Hepatocyte (in vitro differentiated cells): ENCODE measurements around the gene TMA7B.

ENCODE experiments used
- CTCF ChIP-seq: fragments of 200-600 bp; sonication (generic); IDR thresholded peaks from 2 replicates; pipeline ENCODE4 v1.5.1; 2016; ENCODE audit warnings: antibody characterized with exemption, mild to moderate bottlenecking; ENCODE audit not compliant: poor library complexity
- EZH2 ChIP-seq: fragments of 200-600 bp; sonication (generic); IDR thresholded peaks from 2 replicates; pipeline ENCODE4 v1.6.1; 2016; ENCODE audit warnings: antibody characterized with exemption, mild to moderate bottlenecking, borderline replicate concordance
- EZH2phosphoT487 ChIP-seq: fragments of 200-600 bp; sonication (generic); IDR thresholded peaks from one replicate; pipeline ENCODE4 v1.6.1; 2018; ENCODE audit warnings: antibody characterized with exemption, mild to moderate bottlenecking, low read depth, moderate library complexity; ENCODE audit not compliant: unreplicated experiment, severe bottlenecking

GRCh38 chr22:39992088-39992826, 32.1 kb downstream of the TMA7B start:
- TF ChIP-seq CTCF (no peak), EZH2 (no peak), EZH2phosphoT487 (no peak)
